Femur (tissue), 1 donor: Measurements from ENCODE around the gene CLDN7.
"Not testable (repeated sequence)": the region's sequence is repeated elsewhere in the genome, so short reads cannot be mapped to it uniquely, and the experiment has no call there.

ENCODE experiments used
- DNase-seq: peaks from one replicate; pipeline ENCODE4 v3.0.0-alpha.2; 2017

The CLDN7 gene

DNA sequence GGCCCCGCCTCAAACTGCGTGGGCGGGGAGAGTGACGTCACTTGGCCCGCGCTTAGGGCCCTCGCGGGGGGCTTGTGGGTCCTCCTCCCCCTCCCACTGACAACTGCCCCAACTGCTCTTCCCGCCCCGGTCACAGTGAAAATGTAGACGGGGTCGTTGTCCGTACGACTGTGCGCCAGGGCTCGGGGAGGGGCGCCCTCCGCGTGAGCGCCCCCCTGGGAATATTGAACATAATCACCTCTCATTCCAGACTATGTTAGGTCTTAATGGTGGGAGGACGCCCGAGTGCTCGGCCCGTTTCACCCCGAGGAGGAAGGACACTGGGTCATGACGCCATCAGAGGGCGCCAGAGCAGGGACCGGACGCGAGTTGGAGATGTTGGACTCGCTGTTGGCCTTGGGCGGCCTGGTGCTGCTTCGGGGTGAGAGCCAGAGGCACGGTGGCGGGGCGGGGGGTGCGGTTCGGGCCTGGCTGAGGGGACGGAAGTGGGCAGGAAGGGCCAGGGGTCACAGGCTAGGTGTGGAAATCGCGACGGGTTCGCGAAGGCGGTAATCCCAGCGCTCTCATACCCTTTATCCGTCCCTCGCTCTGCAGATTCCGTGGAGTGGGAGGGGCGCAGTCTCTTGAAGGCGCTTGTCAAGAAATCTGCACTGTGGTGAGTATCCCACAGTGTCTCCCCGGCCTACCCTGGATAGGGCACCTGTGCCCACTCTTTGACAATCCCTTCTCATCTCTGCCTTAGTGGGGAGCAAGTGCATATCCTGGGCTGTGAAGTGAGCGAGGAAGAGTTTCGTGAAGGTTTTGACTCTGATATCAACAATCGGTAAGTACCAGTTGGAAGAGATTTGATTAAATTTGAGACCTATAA lies 9.9 kb downstream of the CLDN7 start, which contains the start of gene ELP5:
TSS of gene ELP5 (plus strand) at position 40 of the 868 bp plus-strand sequence. CDS start at position 376, 336 bp downstream.
- peak; percentile 96 for DNase-seq

DNA sequence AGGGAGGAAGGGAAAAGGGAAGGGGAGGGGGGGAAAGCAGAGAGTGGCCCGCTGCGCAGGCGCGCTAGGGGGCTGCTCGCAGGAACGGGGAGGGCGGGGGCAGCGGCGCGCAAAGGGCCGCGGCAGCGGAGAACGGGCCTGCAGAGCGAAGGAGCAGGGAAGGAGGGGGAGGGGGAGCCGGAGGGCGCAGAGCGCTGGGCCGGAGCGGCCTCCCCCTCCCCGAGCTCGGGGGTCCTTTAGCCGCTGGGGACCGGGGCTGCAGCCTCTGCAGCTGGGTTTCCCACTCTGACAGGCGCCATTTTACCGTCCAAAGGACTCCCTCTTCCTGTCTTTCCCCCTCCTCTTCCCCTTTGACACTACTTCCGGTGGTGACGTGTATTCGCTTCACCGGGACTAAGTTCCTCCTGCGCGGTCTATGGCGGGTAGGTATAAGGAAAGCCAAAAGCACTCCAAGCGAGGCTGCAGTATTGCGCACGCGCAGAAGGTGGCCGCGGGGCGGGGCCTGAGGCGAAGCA lies 10.6 kb downstream of the CLDN7 start, which contains the start of gene CTDNEP1:
TSS of gene CTDNEP1 (minus strand) at position 74 of the 515 bp plus-strand sequence. CDS start 438 bp downstream, outside the sequence.
- peak; percentile 99 for DNase-seq

DNA sequence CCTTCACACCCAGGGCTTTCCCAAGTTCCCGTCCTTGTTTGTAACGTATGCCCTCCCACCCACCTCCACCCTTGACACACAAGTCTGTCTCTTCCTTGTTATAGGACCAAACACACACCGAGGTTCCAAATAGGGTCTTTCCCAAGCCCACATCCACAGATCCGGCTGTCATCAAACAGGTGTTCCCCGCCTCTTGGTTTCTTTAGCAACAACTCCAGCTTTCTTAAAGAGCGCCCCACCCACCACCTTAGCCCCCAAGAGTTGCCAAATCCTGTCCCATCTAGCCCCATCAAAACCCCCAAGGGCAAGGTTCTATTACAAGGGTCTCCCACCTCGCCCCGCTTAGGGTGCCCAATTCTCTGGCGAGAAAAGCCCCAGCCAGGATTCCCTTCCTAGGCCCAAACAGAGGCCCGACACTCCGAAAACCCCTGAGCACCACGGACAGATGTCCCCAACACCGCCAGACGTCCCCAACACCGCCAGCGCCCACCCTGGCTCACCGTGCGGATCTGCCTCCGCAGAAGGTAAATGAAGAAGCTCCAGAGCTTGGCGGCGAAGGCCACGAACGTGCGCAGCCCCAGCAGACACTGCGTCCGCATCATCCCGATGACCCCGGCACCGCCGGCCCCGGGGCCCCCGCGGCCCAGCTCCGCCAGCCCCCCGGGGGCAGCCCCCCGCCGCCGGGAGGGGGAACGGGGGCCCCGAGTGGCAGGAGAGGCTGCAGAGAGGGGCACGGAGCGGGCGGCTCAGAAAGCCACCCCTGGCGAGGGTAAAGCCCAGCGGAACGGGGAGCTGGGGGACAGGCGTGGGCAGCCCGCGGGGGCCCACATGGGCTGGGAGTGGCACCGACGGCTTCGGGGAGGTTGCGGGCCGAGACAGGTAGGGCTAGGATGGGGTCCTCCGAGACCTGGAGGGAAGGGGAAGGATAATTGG lies 11.3 kb downstream of the CLDN7 start:
- DNase-seq = peak; percentile 41

DNA sequence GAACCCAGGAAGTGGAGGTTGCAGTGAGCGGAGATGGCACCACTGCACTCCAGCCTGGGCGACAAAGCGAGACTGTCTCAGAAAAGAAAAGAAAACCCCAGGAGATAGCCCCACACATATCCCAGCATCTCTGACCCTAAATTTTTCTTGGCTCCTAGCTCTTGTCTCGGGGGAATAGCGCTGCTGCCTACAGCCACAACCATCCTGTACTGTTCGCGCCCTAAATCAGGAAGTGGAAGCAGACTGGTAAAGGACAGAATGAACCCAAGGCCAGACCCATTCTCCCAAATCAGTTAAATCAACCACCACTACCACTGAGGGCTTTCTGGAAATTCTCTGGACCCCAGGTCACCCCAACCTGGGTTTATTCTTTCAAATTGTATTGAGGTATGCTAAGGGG lies 12.4 kb downstream of the CLDN7 start:
- no peak for DNase-seq

DNA sequence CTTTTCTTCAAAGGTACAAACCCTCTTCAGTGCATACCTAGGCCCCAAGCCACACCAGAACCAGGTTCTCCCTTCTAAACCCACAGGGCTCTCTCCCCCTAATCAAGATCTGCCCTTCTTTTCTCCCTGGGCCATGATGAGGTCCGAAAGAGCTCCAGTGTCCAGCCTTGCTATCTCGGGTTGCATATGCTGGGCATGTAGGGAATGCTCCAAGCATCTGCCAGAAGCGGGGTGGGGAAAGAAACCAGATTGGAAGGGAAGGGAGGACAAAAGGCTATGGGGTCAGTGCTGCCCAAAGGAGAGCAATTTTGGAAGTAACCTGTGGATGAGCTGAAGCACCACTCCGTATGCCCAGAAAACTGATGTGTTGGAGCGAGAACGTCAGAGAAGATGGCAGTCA lies 13.1 kb downstream of the CLDN7 start:
- no peak for DNase-seq

DNA sequence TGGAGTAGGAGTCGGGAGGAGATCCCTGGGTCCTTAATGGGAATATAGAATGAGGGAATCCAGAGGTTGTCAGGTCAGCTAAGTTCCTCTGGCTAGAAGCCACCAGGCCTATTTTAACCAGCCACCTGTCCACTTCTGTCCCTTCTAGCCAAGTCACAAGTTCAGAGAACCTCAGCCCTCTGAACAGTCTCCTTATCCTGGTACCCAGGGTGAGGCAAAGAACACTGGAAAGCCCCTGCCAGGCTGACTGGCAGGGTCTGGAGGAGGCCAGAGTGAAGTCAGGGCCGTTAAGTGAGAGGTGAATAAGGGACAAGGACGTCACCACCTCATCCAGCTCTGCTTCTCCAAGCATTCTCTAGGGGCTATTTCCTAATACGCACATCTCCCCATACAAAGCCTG lies 13.5 kb downstream of the CLDN7 start:
- DNase-seq = no peak

DNA sequence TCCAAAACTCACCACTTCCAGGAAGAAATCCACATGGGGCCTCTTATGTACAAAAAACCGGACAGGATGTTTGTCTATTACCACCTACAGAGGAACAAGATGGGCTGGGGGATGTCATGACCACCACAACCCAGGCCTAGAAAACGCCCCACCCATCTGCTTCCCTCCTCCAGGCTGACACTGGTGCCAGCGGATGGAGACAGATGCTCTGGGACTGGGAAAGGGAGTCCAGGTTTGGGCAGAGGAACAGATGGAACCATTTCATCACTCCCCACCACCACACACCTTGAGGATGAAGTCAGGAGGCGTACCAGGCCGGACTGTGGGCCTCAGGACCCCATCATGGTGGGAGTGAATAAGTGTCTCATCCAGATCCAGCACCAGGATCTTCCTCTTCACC lies 15.5 kb downstream of the CLDN7 start:
- DNase-seq = no peak

DNA sequence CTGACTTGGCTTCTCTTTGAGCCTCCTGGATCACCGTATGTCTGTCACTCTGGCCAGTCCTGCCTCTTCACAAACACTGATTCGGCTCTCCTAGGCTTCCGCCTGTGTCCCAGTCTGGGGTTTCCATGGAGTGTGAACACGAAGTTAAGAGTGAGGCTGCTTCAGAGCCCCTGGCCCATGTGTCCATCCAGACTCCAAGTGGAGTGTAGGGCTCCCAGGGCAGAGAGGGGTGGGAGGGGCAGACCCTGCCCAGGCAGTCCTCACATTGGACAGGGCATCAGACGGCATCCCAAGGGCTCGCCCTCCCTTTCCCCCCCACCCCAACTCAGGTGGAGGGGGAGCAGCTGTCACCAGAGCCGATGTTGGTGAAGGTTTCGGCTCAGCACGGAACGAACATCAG lies 18.4 kb downstream of the CLDN7 start:
- not testable (repeated sequence) for DNase-seq

DNA sequence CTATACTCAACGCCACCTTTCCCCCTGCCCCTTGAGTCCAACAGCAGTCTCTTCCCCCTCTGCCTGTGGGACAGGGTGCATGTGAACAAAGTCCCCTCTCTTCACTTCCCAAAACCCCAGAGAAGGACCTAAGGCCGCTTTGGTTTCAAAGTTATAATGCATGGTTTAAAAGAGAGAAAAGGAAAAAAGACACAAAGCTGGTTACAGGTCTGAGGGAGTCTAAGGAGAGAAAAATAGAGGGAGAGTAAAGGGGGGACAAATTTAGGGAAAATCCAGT lies 18.9 kb downstream of the CLDN7 start:
- no peak for DNase-seq

DNA sequence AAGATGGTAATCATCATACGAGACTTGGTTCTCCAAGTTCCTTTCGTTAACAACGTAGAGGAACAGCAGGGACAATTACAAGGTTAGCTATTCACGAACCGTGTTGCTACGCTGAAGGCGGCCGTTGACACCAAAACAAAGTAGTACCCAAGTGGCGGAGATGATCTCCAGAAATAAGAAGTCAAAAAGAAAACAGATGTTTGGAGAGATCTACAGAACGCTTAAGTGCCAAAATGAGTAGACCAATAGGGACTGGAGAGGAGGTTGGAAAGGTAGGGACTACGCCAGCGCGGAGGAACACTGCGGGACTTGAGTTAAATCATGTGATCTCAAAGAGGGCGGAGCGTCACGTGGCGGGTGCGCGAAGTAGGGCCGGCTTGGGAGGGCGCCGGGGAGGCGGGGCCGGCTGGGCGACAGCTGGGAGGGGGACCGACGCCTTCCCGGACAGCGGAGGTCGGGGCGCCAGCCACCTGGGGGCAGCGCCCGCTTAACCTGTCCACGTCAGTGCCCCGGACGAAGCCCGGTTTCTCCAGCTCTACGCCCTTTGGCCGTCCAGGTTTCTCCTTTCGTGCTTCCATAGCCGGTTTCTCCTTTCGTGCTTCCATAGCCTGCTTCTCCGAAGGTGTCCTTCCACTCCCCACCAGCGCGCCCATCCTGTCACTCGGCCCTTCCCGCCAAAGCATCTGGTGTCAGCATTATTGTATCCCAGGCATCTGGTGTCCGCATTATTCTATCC lies 19.4 kb downstream of the CLDN7 start:
- DNase-seq = peak; percentile 97

DNA sequence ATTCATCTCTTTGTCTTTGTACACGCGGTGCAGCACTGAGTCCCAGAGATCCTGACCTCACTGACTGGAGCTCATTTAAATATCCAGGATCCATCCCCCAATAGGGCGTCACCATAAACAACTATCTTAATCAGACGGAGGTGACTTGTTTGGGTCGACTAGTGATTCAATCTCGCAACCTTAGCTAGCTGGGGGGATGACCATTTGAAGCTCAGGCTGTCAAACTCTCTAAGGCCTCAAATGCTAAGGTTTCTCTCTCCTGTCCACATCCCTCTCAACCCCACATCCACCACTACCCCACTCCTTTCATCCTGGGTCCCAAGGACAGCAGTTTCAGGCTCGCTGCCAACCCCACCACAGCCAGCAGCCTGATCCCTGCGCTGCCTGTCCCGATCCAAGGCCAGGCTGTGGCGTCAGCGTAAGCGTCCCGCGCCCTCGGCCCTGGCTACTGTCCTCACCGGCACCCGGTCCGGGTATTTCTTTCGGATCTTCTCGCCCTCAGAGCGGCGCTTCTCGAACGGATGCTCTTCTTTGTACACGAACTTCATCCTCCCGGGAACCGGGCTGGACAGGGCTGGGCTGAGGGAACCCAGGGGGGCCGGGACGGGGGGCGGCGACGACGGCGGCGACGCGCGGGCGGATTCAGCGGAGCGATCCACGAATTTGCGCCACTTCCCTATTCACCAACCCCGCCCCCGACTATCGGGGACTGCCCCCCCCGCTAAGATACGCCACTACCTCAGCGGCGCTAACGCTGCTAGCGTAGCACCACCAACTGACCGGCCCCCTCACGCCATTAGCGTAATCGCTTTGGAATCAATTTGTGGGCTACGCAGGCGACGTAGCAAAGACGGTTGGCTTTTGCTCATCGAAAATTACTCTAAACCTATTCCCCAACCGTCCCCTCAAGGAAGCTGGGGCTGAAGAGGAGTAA lies 20.2 kb downstream of the CLDN7 start, which contains the start of gene GABARAP:
TSS of gene GABARAP (minus strand) at position 667 of the 934 bp plus-strand sequence. CDS start at position 548, 119 bp downstream.
- DNase-seq = peak; percentile 97

DNA sequence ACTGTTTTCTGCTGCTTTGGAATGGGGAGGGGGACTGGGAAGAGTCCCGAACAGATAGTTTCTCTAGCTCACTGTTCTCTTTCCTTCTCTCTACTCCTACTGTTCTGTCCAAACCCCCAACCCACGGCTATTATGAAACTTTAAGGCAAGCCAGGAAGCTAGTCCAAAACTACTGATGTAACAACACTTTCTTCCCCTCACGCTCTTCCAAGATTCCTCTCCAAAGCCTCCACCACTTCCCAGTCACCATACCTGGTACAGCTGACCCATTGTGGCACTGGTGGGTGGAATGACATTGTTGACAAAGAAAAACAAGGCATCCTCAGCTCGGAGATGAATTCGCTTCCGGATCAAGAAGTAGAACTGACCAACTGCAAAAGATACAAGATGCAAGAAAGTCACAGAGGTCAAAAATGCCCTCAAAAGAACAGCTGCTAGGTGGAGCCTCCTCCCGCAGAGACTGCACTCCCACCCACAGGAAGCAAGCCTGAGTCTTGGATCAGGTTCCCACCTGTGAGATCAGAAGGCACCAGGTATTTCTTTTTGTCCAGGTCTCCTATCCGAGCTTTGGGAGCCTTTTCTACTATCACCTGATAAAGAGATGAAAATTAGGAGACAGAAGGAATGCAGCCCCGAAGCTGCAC lies 21.1 kb downstream of the CLDN7 start:
- no peak for DNase-seq

DNA sequence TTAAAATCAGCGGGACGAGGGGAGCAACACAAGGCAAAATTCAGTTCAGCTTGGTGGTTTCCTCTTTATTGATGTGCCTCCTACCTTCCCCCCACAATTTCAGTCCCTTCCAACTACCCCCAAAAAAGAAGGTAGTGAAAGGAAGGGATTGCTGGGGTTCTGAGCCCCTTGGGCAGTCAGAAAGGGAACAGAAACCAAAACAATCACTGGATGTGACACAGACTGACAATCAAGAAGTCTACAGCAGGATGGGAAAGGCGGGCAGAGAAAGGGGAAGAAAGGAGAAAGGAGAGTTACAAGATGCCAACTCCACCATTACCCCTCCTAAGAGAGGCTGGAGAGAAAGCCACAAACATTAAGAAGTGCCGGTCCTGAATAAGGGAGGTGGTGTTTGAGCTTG lies 21.9 kb downstream of the CLDN7 start:
- no peak for DNase-seq

DNA sequence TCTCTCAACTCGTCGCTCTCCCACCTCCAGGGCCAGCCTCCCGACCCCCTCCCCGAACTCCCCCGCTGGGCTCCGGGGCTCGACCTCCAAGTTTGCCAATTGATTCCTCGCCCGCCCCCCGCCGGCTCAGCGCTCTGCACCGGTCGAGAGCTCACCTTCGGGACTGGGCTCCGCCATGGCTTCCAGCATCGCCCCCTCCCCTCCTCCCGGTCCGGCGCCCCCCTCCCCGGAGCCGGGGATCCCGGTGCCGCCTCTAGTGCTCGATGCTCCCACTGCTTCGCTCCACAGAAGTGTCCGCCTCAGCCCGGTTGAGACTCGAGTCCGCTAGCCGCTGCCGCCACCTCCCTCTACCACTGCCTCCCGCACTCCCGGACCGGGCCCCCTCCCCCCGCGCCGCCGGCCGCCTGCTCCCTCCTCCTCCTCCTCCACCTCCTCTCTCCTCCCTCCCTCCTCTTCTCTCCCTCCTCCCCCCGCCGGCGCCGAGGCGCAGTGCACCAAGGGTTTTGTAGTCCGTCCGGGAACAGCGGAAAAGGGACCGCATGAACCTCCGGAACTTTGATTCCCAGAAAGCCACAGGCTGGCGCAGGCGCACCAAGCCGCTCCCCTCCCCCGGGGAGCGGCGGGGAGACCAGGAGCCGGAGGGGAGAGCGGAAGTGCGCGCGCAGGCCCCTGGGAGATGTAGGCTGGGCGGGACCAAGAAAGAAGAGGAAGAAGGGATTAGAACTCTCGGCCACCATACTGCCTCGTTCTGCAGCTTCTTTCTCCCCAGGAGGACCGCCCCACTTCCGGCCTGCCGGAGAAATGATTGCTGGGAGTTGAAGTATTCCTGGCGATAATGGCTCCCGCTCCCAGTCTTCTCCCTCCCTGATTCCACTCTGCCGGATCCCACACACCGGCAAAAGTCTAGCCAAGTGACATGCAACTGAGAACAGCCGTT lies 22.9 kb downstream of the CLDN7 start, which contains the start of gene PHF23:
TSS of gene PHF23 (minus strand) at position 367 of the 937 bp plus-strand sequence. CDS start at position 189, 178 bp downstream.
- DNase-seq = peak; percentile 100

DNA sequence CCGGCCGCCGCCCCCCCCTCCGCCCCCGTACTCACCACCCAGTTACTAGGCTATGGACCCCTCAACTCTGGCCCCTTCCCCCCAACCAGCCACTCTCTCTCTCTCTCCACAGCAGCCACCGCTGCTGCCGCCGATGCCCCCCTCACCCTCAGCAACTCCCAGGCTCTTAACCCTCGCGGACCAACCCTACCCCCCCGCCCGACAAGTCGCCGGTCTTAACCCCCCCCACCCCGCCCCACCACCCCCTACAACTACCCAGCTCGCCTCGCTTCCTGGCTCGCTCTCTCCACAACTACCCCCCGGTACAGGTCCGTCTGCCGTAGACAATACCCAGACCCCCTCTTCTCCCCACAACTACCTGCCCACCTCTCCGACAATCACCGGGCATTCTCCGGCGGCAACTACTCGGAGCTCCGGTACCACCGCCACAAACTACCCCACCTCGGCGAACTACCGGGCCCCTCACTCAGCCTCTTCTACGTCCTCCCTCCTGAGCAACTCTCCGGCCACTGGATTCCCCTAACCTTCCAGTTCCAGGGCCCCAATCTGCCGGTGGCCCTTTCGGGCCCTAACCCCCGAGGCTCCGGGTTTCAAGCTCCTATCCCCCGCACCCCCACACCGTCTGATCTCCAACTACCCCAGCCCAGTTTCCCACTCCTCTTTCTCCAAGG lies 23.7 kb downstream of the CLDN7 start:
- peak; percentile 62 for DNase-seq

DNA sequence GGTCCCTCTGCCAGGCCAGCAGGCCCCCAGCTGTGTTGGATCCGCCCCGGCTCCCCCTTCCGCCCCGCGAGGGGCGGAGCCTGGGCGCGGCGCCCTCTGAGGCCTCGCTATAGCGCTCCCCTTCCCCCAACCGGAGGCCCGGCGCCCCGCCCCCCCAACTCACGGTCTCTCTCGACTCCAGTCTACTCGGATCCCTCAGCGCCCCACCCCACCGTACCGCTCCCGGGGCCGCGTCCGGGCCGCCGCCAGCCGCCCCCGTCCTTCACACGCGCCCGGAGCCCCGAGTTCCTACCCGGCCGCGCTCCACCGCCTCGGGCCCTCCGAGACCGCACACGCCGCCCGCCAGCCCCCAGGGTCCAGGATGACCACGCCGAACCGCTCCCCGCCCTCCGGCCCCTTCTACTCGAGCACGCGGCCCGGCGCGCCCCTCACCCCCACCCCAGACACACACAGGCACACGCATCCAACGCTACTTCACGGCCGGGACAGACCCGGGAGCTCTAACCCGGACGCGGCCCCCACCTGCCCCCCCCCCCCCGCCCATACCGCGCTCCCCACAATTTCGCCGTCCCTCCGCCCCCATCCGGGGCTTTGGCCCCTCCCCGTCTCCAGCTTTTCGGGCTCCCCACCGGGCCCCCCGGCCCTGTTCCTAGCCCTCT lies 24.4 kb downstream of the CLDN7 start:
- DNase-seq = peak; percentile 84

DNA sequence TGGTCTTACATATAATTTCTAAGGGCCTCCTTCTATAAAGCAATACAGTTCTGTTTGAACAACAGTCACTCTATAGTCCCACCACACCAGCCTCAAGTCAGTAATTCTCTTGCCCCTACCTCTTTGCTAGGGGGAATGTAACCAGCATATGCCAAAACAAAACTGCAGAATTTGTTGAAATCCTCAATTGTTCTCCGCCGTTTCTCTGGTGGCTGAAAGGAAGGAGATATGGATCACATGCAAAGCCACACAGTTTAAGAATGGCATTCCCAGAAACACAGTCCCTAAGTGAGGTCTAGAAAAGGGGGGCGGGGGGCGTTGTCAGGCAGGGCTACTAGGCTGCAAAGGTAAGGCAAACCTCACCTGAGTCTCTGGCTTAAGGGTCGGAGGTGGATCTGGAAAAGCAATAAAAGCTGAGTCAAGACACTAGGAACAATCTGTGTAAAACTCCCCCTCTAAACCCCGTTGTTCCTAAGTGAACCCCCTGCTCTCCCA lies 25.0 kb downstream of the CLDN7 start:
- no peak for DNase-seq

DNA sequence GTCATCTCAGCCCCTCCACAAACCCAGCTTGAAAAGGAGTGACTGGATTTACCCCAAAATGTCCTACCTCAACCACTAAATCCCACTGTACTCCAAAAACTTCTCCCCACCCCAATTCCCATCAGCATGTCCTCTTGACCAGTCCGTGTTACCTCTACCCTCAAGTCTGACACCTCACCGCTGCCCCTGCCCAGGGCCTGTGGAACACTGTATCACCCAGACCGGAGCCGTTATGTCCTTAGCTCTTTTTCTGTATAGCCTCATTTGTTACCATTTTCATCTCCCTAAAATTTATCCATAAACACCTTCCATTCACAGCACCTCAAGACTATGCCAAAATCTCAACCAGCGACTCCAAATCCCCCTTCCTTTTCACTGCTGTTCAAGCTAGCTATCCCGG lies 25.5 kb downstream of the CLDN7 start:
- DNase-seq = no peak
